ENCODE results near the gene NRK.
"Not testable (repeated sequence)": the region's sequence is repeated elsewhere in the genome, so short reads cannot be mapped to it uniquely, and the experiment has no call there.

NRK gene

GRCh38 chrX:105882581-105883275, 60.4 kb downstream of the NRK start:
- DNase-seq: no peak

GRCh38 chrX:105894721-105895120, 72.4 kb downstream of the NRK start:
- DNase-seq: no peak

- no peak for DNase-seq
These were observed 87.2 kb downstream of the NRK start for GRCh38 chrX:105909576-105909975.

- no peak for DNase-seq
These were observed 88.3 kb downstream of the NRK start for GRCh38 chrX:105910563-105911105.

GRCh38 chrX:105945266-105945665, 122.9 kb downstream of the NRK start:
- DNase-seq: no peak

- no peak for DNase-seq
These were observed 147.1 kb downstream of the NRK start for GRCh38 chrX:105969487-105969886.

- no peak for DNase-seq
These were observed 150.5 kb downstream of the NRK start for GRCh38 chrX:105972690-105973386.

GRCh38 chrX:105973387-105973739, 151.0 kb downstream of the NRK start:
- DNase-seq: no peak

GRCh38 chrX:105975382-105975781, 153.0 kb downstream of the NRK start:
- DNase-seq: no peak

- no peak for DNase-seq
These were observed 159.6 kb downstream of the NRK start for GRCh38 chrX:105981772-105982485.

GRCh38 chrX:105988487-105988886, 166.1 kb downstream of the NRK start:
- not testable (repeated sequence) for DNase-seq

- no peak for DNase-seq
These were observed 177.0 kb downstream of the NRK start for GRCh38 chrX:105999294-105999693.

GRCh38 chrX:106000203-106000602, 177.9 kb downstream of the NRK start:
- DNase-seq: no peak

GRCh38 chrX:106000609-106001008, 178.3 kb downstream of the NRK start:
- not testable (repeated sequence) for DNase-seq

GRCh38 chrX:106005684-106006083, 183.3 kb downstream of the NRK start:
- no peak for DNase-seq

GRCh38 chrX:106007815-106008214, 185.5 kb downstream of the NRK start:
- no peak for DNase-seq

Data from nucleus accumbens (tissue), 56 donors.